Mucosa of stomach (tissue), 1 donor: Measurements from ENCODE around the gene MYOM1.

Experiments used
- H3K27me3 ChIP-seq: one replicate; pipeline ENCODE4 v1.7.0; 2013; ENCODE audit warnings: mild to moderate bottlenecking, low read length; ENCODE audit not compliant: control insufficient read depth, insufficient read depth
- H3K36me3 ChIP-seq: one replicate; pipeline ENCODE4 v1.7.0; 2013; ENCODE audit warnings: low read length; ENCODE audit not compliant: control insufficient read depth, insufficient read depth
- H3K4me1 ChIP-seq: one replicate; pipeline ENCODE4 v1.7.0; 2013; ENCODE audit warnings: mild to moderate bottlenecking, low read length; ENCODE audit not compliant: control insufficient read depth, insufficient read depth
- H3K4me3 ChIP-seq: one replicate; pipeline ENCODE4 v1.7.0; 2013; ENCODE audit warnings: low read length
- H3K9ac ChIP-seq: one replicate; pipeline ENCODE4 v1.7.0; 2013; ENCODE audit warnings: mild to moderate bottlenecking, low read length, moderate library complexity
- H3K9me3 ChIP-seq: one replicate; pipeline ENCODE4 v1.7.0; 2013; ENCODE audit warnings: mild to moderate bottlenecking, low read length, moderate library complexity; ENCODE audit not compliant: control insufficient read depth
- donor health status: Pancreatic carcinoma.

The MYOM1 gene

GRCh38 chr18:3170441-3171161 is 49.2 kb downstream of the MYOM1 start:
- no peaks in the 10 kb centered on the region for H3K36me3 ChIP-seq
- no peaks in the 10 kb centered on the region for H3K9me3 ChIP-seq
- H3K9ac ChIP-seq = no peak overlapping the region
- no peak overlapping the region for H3K4me3 ChIP-seq
- H3K4me1 ChIP-seq = no peaks in the 10 kb centered on the region
- no peaks in the 10 kb centered on the region for H3K27me3 ChIP-seq

- Histone ChIP-seq H3K9me3 (no peaks in the 10 kb centered on the region), H3K9ac (no peak overlapping the region), H3K4me3 (no peak overlapping the region), H3K4me1 (peaks cover 11% of the 10 kb centered on the region), H3K36me3 (no peaks in the 10 kb centered on the region), H3K27me3 (no peaks in the 10 kb centered on the region)
These were observed 55.4 kb downstream of the MYOM1 start for GRCh38 chr18:3164381-3164780.

GRCh38 chr18:3163968-3164367 is 55.8 kb downstream of the MYOM1 start:
- Histone ChIP-seq H3K36me3 (no peaks in the 10 kb centered on the region), H3K27me3 (no peaks in the 10 kb centered on the region), H3K9me3 (no peaks in the 10 kb centered on the region), H3K4me1 (peaks cover 11% of the 10 kb centered on the region), H3K4me3 (no peak overlapping the region), H3K9ac (no peak overlapping the region)

GRCh38 chr18:3162181-3162580 is 57.6 kb downstream of the MYOM1 start:
- H3K36me3 ChIP-seq = no peaks in the 10 kb centered on the region

GRCh38 chr18:3159830-3160229 is 59.9 kb downstream of the MYOM1 start:
- Histone ChIP-seq H3K36me3 (no peaks in the 10 kb centered on the region), H3K4me3 (no peak overlapping the region), H3K9me3 (no peaks in the 10 kb centered on the region), H3K4me1 (peaks cover 16% of the 10 kb centered on the region), H3K27me3 (no peaks in the 10 kb centered on the region), H3K9ac (no peak overlapping the region)

More at GRCh38 chr18:3162181-3162580, 57.6 kb downstream of the MYOM1 start:
- Histone ChIP-seq H3K4me3 (no peak overlapping the region), H3K9ac (no peak overlapping the region), H3K9me3 (no peaks in the 10 kb centered on the region), H3K4me1 (peaks cover 11% of the 10 kb centered on the region), H3K27me3 (no peaks in the 10 kb centered on the region)

- H3K27me3 ChIP-seq = no peaks in the 10 kb centered on the region
- no peak overlapping the region for H3K4me3 ChIP-seq
- no peaks in the 10 kb centered on the region for H3K36me3 ChIP-seq
- H3K9me3 ChIP-seq = no peaks in the 10 kb centered on the region
- H3K9ac ChIP-seq = no peak overlapping the region
- H3K4me1 ChIP-seq = peaks cover 24% of the 10 kb centered on the region
These were observed 62.2 kb downstream of the MYOM1 start for GRCh38 chr18:3157606-3158005.

GRCh38 chr18:3157086-3157485 is 62.7 kb downstream of the MYOM1 start:
- H3K27me3 ChIP-seq = no peaks in the 10 kb centered on the region
- no peaks in the 10 kb centered on the region for H3K36me3 ChIP-seq
- H3K9me3 ChIP-seq = no peaks in the 10 kb centered on the region
- H3K4me3 ChIP-seq = no peak overlapping the region
- peaks cover 29% of the 10 kb centered on the region for H3K4me1 ChIP-seq
- no peak overlapping the region for H3K9ac ChIP-seq

- peaks cover 21% of the 10 kb centered on the region for H3K4me1 ChIP-seq
- no peaks in the 10 kb centered on the region for H3K36me3 ChIP-seq
- no peak overlapping the region for H3K9ac ChIP-seq
- H3K4me3 ChIP-seq = no peak overlapping the region
- H3K27me3 ChIP-seq = no peaks in the 10 kb centered on the region
- no peaks in the 10 kb centered on the region for H3K9me3 ChIP-seq
These were observed 63.5 kb downstream of the MYOM1 start for GRCh38 chr18:3156325-3156640.

- H3K4me3 ChIP-seq = no peak overlapping the region
- no peaks in the 10 kb centered on the region for H3K27me3 ChIP-seq
- H3K9ac ChIP-seq = no peak overlapping the region
- H3K36me3 ChIP-seq = no peaks in the 10 kb centered on the region
- peaks cover 19% of the 10 kb centered on the region for H3K4me1 ChIP-seq
- no peaks in the 10 kb centered on the region for H3K9me3 ChIP-seq
These were observed 65.6 kb downstream of the MYOM1 start for GRCh38 chr18:3154214-3154613.

- Histone ChIP-seq H3K36me3 (no peaks in the 10 kb centered on the region), H3K4me1 (peaks cover 19% of the 10 kb centered on the region), H3K9me3 (no peaks in the 10 kb centered on the region), H3K27me3 (no peaks in the 10 kb centered on the region), H3K4me3 (no peak overlapping the region), H3K9ac (peak overlapping the region; percentile 48)
These were observed 66.6 kb downstream of the MYOM1 start for GRCh38 chr18:3153107-3153704.

- Histone ChIP-seq H3K9ac (no peak overlapping the region), H3K36me3 (no peaks in the 10 kb centered on the region), H3K4me1 (peaks cover 19% of the 10 kb centered on the region)
These were observed 67.5 kb downstream of the MYOM1 start for GRCh38 chr18:3152294-3152693.

GRCh38 chr18:3151399-3152264 is 68.1 kb downstream of the MYOM1 start:
- Histone ChIP-seq H3K9ac (peak overlapping the region; percentile 53), H3K4me3 (no peak overlapping the region), H3K4me1 (peaks cover 19% of the 10 kb centered on the region), H3K27me3 (no peaks in the 10 kb centered on the region), H3K36me3 (no peaks in the 10 kb centered on the region), H3K9me3 (no peaks in the 10 kb centered on the region)

More at GRCh38 chr18:3152294-3152693, 67.5 kb downstream of the MYOM1 start:
- no peak overlapping the region for H3K4me3 ChIP-seq
- H3K9me3 ChIP-seq = no peaks in the 10 kb centered on the region
- H3K27me3 ChIP-seq = no peaks in the 10 kb centered on the region
